AG04449 (cell line): ENCODE data around the gene CCDC60.

Source experiments
- CTCF ChIA-PET: fragments of 350-600 bp; formaldehyde crosslinking; extraction: SDS; loops from one replicate; lab custom pipeline; 2021; ENCODE audit warnings: antibody characterized with exemption; lab: Yijun Ruan, JAX
- POLR2A ChIA-PET: fragments of 400-600, 350-600 bp; formaldehyde crosslinking; extraction: SDS; loops from one replicate; lab custom pipeline; 2020; ENCODE audit warnings: antibody characterized with exemption, inconsistent platforms; lab: Yijun Ruan, JAX
- DNase-seq: peaks from one replicate; pipeline ENCODE4 v3.0.0-alpha.2; 2010; ENCODE audit warnings: low read depth, low spot score
- H3K4me3 ChIP-seq: 2 replicates; pipeline ENCODE4 v1.5.1; 2011; ENCODE audit warnings: low read depth, mild to moderate bottlenecking, control low read depth, low read length
- TF ChIP-seq, protein P1 (sequence below): IDR thresholded peaks from one replicate; pipeline ENCODE4 v1.5.1; 2011; ENCODE audit warnings: mild to moderate bottlenecking, moderate library complexity, low read length, control low read depth, inconsistent platforms; ENCODE audit not compliant: insufficient read depth; ENCODE audit errors: missing control alignments

CCDC60 gene

DNA sequence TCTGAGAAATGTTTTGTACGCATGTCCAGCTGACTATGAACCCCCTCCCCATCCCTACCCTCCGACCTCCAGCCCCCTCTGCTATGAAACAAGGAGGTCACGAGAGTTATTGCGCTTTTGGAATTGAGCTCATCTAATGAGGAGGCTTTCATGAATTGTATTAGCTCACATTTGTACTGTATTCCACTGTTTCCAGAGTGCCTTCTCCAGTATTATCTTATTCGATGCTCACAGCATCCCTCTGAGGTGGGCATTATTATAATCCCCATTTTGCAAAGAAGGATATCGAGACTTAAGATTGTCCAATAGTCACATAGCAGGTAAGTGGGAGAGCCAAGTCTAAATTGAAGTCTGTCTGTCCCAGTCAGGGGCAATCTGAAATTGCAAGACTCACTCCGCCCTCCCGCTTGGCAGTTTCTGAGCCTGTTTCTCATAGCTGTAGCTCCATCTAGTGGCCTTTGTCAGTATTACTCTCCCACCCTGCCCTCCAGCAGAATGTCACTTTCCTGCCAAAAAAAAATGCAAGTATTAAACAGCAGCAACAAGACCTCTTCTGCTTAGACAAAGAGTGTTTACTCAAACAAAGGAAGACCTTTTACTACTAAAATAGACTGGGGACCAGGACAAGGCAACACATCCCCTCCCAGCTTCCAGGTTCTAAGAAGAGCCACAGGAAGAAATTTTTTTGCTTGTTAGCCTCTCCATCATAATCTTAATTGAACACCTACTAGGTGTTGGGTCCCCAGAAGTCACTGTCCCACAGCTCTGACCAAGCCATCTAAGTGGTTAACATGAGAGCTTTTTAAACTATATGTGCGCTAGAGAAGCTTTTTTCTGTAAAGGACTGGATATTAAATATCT, 210.5 kb downstream of the CCDC60 start:
- POLR2A ChIA-PET = no interaction called here
- CTCF ChIA-PET = interaction anchor here (0.8 to 8.7 kb wide), 11 partner anchors 11 to 1425 kb away, joined by 3 to 68 read pairs (median 5); partner anchors contain the start of gene SUDS3
- DNase-seq = peak; percentile 28
- no peak overlapping the region for H3K4me3 ChIP-seq
- TF ChIP-seq, protein P1, sequence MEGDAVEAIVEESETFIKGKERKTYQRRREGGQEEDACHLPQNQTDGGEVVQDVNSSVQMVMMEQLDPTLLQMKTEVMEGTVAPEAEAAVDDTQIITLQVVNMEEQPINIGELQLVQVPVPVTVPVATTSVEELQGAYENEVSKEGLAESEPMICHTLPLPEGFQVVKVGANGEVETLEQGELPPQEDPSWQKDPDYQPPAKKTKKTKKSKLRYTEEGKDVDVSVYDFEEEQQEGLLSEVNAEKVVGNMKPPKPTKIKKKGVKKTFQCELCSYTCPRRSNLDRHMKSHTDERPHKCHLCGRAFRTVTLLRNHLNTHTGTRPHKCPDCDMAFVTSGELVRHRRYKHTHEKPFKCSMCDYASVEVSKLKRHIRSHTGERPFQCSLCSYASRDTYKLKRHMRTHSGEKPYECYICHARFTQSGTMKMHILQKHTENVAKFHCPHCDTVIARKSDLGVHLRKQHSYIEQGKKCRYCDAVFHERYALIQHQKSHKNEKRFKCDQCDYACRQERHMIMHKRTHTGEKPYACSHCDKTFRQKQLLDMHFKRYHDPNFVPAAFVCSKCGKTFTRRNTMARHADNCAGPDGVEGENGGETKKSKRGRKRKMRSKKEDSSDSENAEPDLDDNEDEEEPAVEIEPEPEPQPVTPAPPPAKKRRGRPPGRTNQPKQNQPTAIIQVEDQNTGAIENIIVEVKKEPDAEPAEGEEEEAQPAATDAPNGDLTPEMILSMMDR = peak; percentile 71

DNA sequence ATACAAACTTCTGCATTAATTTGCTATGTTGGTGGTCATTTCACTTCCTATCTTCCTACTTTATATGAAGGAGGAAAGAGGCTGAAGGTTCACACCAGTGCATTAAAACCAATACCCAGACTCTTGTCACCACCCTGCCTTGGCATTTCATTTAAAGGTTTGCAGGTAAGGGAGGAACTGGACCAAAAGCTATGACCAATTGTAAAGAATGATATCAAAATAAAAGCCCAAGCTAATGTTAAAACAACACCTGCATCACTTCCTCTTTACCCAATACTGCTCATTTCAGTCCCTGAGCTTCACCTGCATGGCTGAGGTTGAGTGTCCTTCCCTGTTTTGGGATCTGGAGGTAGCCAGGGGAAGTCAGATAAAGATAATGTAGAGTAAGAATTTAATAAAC, 211.8 kb downstream of the CCDC60 start:
- no peak overlapping the region for H3K4me3 ChIP-seq
- ChIA-PET CTCF (interaction anchor here (0.6 to 8.7 kb wide), 6 partner anchors 365 to 1364 kb away, joined by 3 to 68 read pairs (median 6); partner anchors contain the start of gene SUDS3), POLR2A (no interaction called here)
- DNase-seq = no peak
- TF ChIP-seq, protein P1 = no peak

- DNase-seq = no peak
- CTCF ChIA-PET = interaction anchor here (0.8 to 8.7 kb wide), 4 partner anchors 104 to 1169 kb away, joined by 3 to 68 read pairs (median 29); partner anchors contain the start of gene SUDS3
- POLR2A ChIA-PET = interaction anchor here (0.6 kb wide), 1 partner anchor 94 kb away, joined by 3 read pairs; no protein-coding TSS in a partner anchor
- H3K4me3 ChIP-seq = no peak overlapping the region
- TF ChIP-seq, protein P1 = no peak
These were observed 212.5 kb downstream of the CCDC60 start for GRCh38 chr12:119547001-119547400.

GRCh38 chr12:119556854-119557253, 222.3 kb downstream of the CCDC60 start:
- no peak overlapping the region for H3K4me3 ChIP-seq
- DNase-seq = no peak
- ChIA-PET CTCF (no interaction called here), POLR2A (interaction anchor here (0.6 kb wide), 1 partner anchor 378 kb away, joined by 3 read pairs; the partner anchor contains the start of gene HSPB8)
- TF ChIP-seq, protein P1 = no peak

- H3K4me3 ChIP-seq = no peak overlapping the region
- ChIA-PET POLR2A (no interaction called here), CTCF (no interaction called here)
- TF ChIP-seq, protein P1 = no peak
- DNase-seq = no peak
These were observed 230.9 kb downstream of the CCDC60 start for GRCh38 chr12:119565404-119565803.

DNA sequence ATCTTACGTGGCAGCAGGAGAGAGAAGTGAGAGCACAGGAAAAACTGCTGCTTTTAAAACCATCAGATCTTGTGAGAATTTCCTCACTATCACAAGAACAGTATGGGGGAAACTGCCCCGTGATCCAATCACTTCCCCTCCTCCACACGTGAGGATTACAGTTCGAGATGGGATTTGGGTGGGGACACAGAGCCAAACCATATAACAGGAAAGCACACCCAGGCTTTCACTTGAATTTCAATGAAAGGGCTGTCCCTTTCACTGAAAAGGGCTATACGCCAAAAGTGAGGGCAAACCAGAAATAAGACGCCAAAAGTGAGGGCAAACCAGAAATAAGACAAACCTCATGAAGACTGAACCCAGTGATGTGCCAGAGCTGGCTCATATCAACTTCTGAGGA, 236.2 kb downstream of the CCDC60 start:
- TF ChIP-seq, protein P1 = no peak
- H3K4me3 ChIP-seq = no peak overlapping the region
- POLR2A ChIA-PET = no interaction called here
- CTCF ChIA-PET = no interaction called here
- no peak for DNase-seq
